Measurements from ENCODE around the gene OBSCN. TPM values are rescaled to one million over a fixed set of nuclear protein-coding genes. Genes with fewer than 3 reads are reported as not detected.
A peak's percentile ranks its signal among the peaks of the same experiment; 100 is the strongest.

The OBSCN gene
- total RNA-seq, 1 experiment from 2014 or later, result 33.3 TPM

DNA sequence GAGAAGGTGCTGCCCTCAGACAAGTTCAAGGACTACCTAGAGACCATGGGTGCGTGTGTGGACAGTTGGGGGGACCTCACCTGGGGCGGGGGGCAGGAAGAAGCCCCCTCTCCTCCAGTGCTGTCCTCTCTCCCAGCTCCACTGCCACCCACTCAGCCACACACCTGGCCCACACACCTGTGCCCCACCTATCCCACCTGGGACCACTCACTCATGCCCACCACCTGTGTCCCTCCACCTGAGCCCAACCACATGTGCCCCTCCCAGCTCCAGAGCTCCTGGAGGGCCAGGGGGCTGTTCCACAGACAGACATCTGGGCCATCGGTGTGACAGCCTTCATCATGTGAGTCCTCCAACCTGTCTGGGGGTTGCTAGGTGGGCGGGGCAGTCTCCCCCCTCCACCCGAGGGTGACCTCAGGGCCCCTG lies 169.8 kb downstream of the OBSCN start:
- no peak for DNase-seq
- no CpG with 5 or more reads among the region's 5 CpGs for WGBS (ENCODE audit: extremely low coverage, insufficient read length, low lambda C conversion rate)
- no peak overlapping the region; the same call in 1 of the 2 replicates for H3K14ac ChIP-seq (ENCODE audit: insufficient read depth, low read length)
- no peak overlapping the region for H3K4ac ChIP-seq (ENCODE audit: low read depth, low read length)
- no peak overlapping the region for H3T11ph ChIP-seq (ENCODE audit: low read length)
- peak overlapping the region; percentile 49 for H3K4me2 ChIP-seq (ENCODE audit: insufficient read depth, insufficient read length, low read length)
- Mint-ChIP-seq H3K36me3 (ENCODE audit: insufficient read depth in 1 of 3, low read depth in 3 of 3) (no peaks in the 10 kb centered on the region), H3K4me3 (peak overlapping the region; percentile 54 to 73), H3K27ac (no peak overlapping the region), H3K9me3 (no peaks in the 10 kb centered on the region), H3K27me3 (ENCODE audit: low read depth) (peaks cover 48% of the 10 kb centered on the region), H3K4me1 (peaks cover 9 to 17% of the 10 kb centered on the region in 2 experiments)
- H4K5ac ChIP-seq (ENCODE audit: insufficient read length, low read depth, low read length), result no peak overlapping the region
- no peak overlapping the region for H2BK5ac ChIP-seq (ENCODE audit: insufficient read length, low read length)
- peaks cover 9% of the 10 kb centered on the region; the same call in 1 of the 2 replicates for H3K27me3 ChIP-seq (ENCODE audit: insufficient read depth, low read length)
- no peak overlapping the region for H4K8ac ChIP-seq (replicated peaks; ENCODE audit: insufficient read length, low read depth, low read length)
- no peak overlapping the region for H3K9ac ChIP-seq (ENCODE audit: extremely low read depth, insufficient read length, low read length)
- H3K4me1 ChIP-seq (ENCODE audit: insufficient read depth, low read length), result no peaks in the 10 kb centered on the region
- peaks cover 12% of the 10 kb centered on the region for H3K23me2 ChIP-seq (ENCODE audit: insufficient read length, low read depth, low read length, poor library complexity, severe bottlenecking)
- H2BK12ac ChIP-seq (ENCODE audit: insufficient read length, low read depth, low read length), result no peak overlapping the region
- no peak overlapping the region for H3K18ac ChIP-seq (ENCODE audit: insufficient read length, low read depth, low read length)
- H3K79me1 ChIP-seq (ENCODE audit: insufficient read depth, low read depth, low read length, poor library complexity, severe bottlenecking), result no peaks in the 10 kb centered on the region
- TF ChIP-seq, protein P1, sequence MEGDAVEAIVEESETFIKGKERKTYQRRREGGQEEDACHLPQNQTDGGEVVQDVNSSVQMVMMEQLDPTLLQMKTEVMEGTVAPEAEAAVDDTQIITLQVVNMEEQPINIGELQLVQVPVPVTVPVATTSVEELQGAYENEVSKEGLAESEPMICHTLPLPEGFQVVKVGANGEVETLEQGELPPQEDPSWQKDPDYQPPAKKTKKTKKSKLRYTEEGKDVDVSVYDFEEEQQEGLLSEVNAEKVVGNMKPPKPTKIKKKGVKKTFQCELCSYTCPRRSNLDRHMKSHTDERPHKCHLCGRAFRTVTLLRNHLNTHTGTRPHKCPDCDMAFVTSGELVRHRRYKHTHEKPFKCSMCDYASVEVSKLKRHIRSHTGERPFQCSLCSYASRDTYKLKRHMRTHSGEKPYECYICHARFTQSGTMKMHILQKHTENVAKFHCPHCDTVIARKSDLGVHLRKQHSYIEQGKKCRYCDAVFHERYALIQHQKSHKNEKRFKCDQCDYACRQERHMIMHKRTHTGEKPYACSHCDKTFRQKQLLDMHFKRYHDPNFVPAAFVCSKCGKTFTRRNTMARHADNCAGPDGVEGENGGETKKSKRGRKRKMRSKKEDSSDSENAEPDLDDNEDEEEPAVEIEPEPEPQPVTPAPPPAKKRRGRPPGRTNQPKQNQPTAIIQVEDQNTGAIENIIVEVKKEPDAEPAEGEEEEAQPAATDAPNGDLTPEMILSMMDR (conservative IDR thresholded peaks at IDR 0.05), result no peak
- H3K23ac ChIP-seq (ENCODE audit: insufficient read length, low read depth, low read length), result no peak overlapping the region
- H3K27ac ChIP-seq (ENCODE audit: insufficient read length, low read depth, low read length), result no peak overlapping the region
- no peak overlapping the region for H2AFZ ChIP-seq (ENCODE audit: low read length)
- H2AK5ac ChIP-seq (ENCODE audit: insufficient read length, low read length), result no peak overlapping the region
- no peak overlapping the region for H4K91ac ChIP-seq (ENCODE audit: insufficient read length, low read depth, low read length)
- H2BK120ac ChIP-seq (ENCODE audit: low read depth, low read length, poor library complexity, severe bottlenecking), result no peak overlapping the region
- H2BK20ac ChIP-seq (ENCODE audit: low read depth, low read length, poor library complexity, severe bottlenecking), result no peak overlapping the region
- H3K56ac ChIP-seq (ENCODE audit: insufficient read length, low read depth, low read length), result no peak overlapping the region
- H3K79me2 ChIP-seq (ENCODE audit: insufficient read depth, low read length), result no peaks in the 10 kb centered on the region
- H2BK15ac ChIP-seq (ENCODE audit: low read depth, low read length), result no peak overlapping the region
- no peaks in the 10 kb centered on the region for H3K9me3 ChIP-seq (ENCODE audit: control insufficient read depth, low read depth, low read length)
- H4K20me1 ChIP-seq (ENCODE audit: control insufficient read depth, insufficient read depth, insufficient read length), result no peaks in the 10 kb centered on the region

Data from H9 (cell line).